Activated T-cell treated with anti-CD3 and anti-CD28 coated beads for 4 hours (primary cell): ENCODE results near the gene AATF.

Experiments used
- DNase-seq: peaks from one replicate; pipeline ENCODE4 v3.0.0-alpha.2; 2020

AATF gene

DNA sequence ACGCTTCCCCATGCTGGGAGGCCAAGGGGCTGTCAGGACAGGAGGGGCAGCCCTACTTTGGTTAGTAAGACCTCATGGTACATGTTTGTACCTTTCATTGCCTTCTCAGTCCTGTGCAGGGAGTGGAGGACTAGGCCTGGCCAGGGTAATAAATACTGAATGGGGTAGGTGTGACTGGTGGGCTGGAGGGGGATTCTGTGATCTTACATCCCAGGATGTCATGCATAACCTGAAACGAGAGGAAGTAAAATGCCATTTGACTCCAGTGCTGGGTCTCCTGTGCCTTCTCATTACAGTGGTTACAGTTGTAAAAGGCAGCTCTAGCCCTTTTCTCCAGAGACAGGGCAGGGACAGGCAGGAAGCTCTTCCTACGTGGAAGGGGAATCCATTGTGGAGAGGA is 138.2 kb downstream of the AATF start:
- DNase-seq: no peak

DNA sequence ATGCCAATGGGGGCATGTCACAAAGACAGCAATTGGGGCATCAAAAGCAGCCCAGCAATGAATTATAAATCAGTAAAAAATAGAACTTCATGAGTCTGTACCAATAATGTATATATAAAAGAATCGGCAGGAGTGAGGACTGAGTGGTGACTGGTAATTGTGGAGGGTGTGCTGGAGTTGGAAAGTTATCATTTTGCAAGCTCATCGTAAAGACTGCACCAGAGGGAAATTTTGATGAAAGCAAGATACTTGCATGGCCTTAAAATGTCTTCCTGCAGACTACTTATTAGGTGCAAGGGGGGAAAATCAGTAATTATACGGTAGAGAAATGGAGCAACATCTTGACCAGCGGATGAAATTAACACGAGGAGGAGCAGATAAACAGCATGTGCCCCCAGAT is 138.9 kb downstream of the AATF start:
- no peak for DNase-seq

GRCh38 chr17:37088459-37088858 is 139.7 kb downstream of the AATF start:
- no peak for DNase-seq

DNA sequence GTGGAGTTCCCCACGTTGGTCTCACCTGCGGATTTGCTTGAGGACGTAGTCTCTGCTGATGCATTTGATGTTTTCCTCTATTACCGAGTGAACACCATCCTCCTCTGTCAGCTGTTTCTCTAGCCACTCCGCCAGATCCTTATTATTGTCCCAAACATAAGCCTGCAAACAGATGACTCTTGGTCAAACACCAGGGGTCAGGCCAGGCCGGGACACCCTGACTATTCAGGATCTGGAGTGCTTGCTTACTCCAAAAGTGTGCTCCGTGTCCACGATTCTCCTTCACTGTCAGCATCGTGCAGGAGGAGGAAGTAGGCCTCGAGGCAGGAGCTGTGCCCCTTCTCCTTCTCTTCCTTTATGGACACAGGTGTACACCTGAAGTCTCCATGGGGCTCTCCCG is 140.2 kb downstream of the AATF start:
- DNase-seq: no peak

GRCh38 chr17:37089956-37090355 is 141.2 kb downstream of the AATF start:
- DNase-seq: no peak

- no peak for DNase-seq
These were observed 142.2 kb downstream of the AATF start for GRCh38 chr17:37090941-37091340.

- no peak for DNase-seq
These were observed 143.3 kb downstream of the AATF start for GRCh38 chr17:37092071-37092470.

GRCh38 chr17:37092701-37093100 is 143.9 kb downstream of the AATF start:
- DNase-seq: no peak

DNA sequence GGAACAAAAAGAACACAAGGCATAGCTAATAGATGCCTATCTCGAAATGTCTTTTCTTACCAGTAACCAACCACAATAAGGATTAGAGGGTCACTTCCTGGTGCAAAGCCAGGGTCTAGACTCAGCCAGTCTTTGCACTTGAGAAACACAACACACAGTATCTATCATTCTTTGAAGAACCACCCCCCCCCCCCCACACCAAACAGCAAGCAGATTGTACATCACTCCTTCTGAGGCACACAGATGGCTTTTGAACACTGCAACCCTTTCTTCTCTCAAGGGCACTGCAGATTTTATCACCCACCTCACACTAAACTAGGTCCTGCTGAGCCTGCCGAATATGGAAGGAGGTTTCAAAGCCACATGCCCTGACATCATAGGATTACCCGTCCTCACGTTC is 145.6 kb downstream of the AATF start:
- no peak for DNase-seq

- DNase-seq: no peak
These were observed 147.3 kb downstream of the AATF start for GRCh38 chr17:37096071-37096470.

DNA sequence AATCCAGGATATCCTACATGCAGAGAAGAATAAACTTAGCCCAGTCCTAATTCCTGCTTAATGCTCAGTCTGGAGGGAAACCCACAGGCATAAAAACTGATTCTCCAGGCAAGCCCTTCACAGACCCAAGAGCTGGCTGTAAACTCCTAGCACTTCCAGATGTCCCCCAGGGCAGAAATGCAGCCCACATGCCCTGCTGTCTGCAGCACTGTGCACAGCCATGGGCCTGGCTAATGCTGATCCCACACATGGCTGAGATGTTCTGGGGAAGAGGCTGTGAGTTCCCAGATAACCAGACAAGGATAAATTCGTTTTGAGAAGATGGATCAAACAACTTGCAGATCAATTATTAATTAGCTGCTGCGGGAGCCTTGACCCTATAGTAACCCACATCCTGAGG is 148.4 kb downstream of the AATF start:
- no peak for DNase-seq

- DNase-seq: no peak
These were observed 149.4 kb downstream of the AATF start for GRCh38 chr17:37098152-37098551.

DNA sequence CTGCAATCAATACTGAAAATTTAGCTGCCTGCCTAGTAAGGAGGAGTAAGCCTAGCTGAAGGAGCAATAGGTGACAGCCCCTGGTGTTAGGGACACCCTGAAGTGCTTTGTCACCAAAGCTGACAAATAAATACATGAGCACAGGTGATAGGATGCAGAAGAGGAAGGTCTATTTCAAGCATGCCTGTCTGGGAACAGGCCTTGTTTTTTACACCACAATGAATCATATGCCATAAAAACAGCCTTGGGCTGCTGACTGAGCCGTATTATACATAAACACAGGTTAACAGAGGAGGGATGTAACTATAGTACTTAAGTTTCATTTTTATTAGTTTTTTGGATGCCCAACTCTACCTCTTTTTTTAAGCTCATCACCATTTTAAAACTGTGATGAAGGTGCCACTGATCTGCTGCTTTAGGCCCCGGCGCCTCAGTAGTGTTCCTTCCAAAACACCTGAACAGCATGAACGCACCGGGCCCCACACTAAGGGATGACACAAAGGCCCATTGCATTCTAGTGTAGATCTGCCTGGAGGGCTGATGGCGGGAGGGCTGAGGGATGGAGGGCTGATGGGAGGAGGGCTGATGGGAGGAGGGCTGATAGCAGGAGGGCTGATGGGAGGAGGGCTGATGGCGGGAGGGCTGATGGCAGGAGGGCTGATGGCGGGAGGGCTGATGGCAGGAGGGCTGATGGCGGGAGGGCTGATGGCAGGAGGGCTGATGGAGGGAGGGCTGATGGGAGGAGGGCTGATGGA is 150.3 kb downstream of the AATF start:
- no peak for DNase-seq

DNA sequence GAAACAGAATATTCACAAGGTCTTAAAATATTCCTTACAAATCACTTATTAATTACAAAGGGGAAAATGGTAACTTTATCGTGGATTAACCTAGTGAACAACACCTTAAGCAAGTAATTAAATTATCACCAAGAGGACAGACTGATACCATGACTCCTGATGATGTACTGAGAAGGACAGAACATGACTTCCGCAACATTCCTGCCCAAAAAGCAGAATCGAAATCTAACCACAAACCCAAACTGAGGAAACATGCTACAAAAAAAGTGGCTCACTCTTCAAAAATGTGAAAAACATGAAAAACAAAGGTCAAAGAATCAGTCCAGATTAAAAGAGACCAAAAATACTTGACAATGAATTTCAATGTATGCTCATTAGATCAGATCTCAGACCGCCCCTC is 151.5 kb downstream of the AATF start:
- DNase-seq: no peak

- no peak for DNase-seq
These were observed 152.6 kb downstream of the AATF start for GRCh38 chr17:37101306-37101705.

DNA sequence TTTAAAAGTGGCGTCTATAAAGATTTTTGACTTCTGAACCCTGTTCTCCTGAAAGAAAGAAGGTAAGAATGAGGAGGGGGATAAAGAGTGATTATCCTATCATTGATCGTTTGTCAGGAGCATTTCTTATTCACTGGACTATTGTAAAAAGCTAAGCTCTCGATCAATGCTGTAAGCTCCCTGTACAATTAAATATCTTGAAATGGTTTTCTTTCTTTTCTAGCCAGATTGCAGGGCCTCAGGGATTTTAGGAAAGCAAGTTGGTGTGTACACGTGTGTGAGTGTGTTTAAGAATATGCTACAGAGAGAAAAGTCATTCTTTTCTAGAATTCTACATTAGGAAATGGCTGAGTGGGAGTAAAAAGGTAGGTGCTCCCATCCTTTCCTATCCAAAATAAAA is 154.5 kb downstream of the AATF start:
- no peak for DNase-seq

DNA sequence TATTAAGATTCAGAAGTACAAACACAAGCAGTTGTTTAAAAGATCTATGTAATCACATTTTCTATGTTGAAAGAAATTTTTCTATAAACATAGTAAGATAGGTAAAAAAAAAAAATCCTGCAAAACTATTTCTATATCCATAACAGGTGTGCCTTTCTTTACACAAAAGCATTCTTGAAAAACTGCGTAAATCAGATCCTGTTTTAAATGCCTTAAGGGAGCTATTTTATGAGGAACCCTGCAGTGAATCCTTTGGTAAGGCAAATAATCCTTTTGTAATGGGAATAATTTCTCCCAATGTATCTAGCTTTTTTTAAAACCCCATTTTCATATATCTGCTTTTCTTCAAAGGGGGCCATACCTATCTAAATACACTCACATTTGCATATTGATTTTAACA is 157.3 kb downstream of the AATF start:
- DNase-seq: no peak
